Suppressor macrophage treated with lipopolysaccharide for 1 hour (primary cell): ENCODE measurements around the gene WDR44.
"Not testable (repeated sequence)": the region's sequence is repeated elsewhere in the genome, so short reads cannot be mapped to it uniquely, and the experiment has no call there.

Source experiments
- DNase-seq, 3 donors: peaks; one replicate each; pipeline ENCODE4 v3.0.0-alpha.2; 2020 to 2022

WDR44 gene

DNA sequence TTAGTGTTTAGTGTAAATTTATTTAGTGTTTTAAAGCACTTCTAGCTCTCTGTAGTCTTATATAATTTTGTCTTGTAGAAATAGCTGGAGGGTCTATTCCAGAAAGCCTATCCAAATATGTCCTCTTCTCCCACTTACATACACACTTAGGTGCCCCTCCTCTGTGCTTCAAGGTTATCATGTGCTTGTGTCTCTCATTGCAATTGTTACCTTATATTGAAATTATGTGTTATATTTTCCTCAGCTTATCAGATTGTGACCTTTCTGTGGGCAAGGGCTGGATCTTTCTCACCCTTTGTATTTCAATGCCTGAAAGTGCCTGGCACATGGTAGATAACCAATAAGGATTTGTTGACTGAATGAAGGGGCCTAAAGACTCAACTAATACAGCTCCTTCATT, 18.4 kb downstream of the WDR44 start:
- no peak for DNase-seq

DNA sequence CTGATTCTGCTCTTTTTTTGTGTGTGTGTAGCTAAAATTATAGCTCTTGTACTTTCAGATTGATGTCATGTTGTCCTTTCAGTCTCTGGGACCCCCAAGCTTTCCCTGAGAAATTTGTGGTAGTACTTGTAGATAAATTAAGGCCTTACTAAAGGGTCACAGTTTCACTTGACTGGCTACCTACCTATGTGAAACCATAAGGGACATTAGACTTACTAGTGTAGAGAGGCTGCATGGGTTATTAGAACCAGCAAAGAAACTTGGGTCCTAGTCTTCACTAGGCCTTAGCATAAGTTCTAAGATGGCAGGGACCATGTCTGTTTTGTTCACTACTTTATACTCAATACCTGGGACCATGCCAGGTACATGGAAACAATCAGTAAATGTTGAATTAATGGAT, 21.4 kb downstream of the WDR44 start:
- no peak for DNase-seq

DNA sequence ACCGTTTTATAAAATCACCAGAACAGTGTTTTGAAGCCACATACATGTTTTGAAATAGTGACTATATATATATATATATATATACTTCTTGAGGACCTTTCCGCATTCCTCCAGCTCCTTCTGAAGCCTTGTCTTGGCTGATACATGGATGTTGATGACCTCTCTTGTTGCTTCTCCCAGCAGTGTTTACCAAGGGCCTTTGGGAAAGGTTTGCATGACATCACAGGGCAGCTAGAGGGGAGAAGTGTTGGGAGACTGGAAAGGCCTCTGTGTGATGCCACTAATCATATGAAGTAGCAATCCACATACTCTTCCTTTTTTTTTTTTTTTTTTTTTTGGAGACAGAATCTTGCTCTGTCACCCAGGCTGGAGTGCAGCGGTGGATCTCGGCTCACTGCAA, 22.5 kb downstream of the WDR44 start:
- no peak for DNase-seq

DNA sequence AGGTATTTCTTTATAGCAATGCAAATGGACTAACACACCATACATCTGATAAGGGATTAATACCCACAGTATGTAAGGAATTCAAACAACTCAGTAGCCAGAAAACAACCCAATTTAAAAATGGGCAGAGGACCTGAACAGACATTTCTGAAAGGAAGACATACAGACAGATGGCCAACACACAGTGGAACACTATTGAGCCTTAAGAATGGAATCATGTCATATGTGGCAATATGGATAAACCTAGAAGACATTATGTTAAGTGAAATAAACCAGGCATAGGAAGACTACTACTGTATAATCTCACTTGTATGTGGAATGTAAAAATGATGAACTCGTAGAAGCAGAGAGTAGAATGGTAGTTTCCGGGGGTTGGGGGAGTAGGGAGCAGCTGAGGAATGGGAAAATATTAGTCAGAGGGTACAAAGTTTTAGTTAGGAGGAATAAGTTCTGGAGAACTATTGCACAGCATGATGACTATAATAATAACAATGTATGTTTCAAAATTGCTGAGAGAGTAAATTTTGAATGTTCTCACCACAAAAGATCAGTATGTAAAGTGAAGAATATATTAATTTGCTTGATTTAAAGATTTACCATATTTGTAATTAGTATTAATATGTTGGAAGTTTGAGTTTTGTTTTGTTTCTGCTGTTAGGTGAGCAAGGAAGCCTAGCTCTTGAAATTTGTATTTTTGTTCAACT, 25.2 kb downstream of the WDR44 start:
- DNase-seq = no peak

DNA sequence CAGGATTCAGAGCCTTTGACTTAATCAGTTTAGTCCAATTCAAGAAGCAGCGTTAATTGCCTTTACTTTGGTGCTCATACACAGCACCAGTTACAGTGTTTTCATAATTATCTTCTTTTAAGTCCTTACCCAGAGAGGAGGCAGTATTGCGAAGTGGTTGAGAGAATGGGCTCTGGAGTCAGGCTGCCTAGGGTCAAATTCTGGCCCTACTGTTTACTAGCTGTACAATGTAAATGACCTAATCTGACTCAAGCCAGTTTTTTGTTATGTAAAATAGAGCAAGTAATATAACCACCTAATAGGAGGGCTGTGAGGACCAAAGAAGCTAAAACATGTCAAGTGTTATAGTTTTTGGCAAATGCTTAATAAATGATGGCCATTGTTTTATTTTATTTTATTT, 27.6 kb downstream of the WDR44 start:
- DNase-seq = no peak

DNA sequence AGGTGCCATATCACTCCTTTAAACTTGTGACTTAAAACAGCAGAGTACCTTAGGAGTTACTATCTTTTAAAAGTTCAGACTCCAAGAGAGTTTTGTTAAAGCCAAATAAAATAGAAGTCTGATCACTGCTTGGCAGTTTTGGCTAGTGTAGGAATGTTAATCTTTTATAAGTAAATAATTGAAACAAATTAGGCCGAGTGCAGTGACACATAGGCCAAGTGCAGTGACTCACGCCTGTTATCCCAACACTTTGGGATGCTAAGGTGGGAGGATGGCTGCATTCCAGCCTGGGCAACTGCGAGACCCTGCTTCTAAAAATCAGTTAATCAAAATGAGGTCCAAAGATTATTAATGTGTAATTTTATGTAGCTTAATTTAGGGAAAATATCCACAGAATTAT, 37.2 kb downstream of the WDR44 start:
- DNase-seq = no peak

DNA sequence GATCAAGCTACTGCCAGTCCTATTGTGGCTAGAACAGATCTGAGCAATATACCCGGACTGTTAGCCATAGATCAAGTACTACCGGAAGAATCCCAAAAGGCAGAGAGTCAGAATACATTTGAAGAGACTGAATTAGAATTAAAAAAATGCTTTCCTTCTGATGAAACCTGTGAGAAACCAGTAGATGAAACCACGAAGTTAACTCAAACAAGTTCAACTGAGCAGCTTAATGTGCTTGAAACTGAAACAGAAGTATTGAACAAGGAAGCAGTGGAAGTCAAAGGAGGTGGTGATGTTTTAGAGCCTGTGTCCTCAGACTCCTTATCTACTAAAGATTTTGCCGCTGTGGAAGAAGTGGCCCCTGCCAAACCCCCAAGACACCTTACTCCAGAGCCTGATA, 46.8 kb downstream of the WDR44 start:
- no peak for DNase-seq

DNA sequence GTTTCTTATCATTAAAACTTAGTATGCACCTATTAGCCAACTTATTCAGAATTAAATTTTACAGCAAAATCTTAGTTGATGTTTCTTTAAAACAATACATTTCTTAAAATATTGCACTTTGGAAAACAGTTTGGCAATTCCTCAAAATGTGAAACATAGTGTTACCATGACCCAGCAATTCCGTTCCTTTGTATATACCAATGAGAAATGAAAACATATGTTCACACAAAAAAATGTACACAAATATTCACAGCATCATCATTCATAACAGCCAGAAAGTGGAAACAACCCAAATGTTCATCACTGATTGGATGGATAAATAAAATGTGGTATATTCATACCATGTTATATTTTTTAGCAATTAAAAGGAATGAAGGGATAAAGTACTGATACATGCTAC, 50.2 kb downstream of the WDR44 start:
- no peak for DNase-seq

DNA sequence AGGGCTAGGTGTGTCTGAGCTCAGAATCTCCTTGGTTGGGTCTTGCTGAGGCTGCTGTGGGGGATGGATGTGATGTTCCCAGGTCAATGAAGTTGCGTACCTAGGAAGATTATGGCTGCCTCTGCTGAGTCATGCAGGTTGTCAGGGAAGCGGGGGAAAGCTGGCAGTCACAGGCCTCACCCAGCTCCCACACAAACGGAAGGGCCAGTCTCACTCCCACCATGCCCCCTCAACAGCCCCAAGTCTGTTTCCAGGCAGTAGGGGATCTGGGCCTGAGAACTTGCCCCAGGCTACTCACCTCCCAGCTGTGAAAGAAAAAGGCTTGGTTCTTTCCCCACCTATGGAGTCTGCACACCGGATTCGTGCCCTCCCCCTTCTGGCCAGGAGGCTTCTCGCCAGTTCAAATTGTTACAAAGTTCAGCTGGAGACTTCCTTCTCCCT, 72.9 kb downstream of the WDR44 start:
- no peak for DNase-seq

DNA sequence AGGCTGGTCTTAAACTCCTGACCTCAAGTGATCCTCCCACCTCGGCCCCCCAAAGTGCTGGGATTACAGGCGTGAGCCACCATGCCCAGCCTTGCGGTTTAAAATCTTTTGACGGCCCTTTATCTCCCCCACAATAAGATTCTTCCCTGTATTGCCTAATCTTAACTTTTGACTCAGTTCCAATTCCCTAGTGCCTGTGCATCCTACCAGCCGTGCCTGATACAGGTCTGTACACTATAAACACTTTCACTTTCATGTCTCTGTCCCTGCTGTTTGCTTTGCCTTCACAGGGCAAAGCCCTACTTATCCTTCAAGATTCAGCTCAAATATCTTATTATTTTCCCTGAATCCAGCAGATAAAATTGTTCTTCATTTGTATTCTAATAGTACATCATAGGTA, 74.6 kb downstream of the WDR44 start:
- DNase-seq = peak in 1 of 3 donors; percentile 1

DNA sequence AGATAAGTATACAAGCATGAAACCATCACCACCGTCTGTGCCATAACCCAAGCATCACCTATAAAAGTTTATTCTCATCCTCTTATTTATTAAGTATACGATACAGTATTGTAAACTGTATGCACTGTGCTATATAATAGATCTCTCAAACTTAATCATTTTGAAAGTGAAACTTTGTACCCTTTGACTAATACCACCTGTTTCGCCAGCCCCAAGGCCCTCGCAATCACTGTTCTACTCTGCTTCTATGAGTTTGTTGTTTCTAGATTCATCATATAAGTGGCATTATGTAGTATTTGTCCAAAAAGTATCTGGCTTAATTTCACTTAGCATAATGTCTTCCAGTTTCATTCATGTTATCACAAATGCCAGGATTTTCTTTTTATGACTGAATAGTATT, 77.7 kb downstream of the WDR44 start:
- no peak for DNase-seq

DNA sequence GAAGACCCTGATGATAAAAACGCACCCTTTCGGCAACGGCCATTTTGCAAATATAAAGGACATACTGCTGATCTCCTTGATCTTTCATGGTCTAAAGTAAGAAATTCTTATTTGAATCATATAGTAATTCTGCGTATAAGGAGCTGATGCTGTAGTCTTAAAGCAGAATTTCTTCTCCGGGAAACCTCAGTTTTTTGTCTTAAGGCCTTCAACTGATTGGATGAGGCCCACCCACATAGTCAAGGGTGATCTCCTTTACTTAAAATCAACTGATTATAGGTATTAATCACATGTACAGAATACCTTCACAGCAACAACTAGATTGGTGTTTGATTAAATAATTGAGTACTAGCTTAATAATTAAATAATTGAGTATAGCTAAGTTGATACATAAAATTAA, 86.9 kb downstream of the WDR44 start:
- no peak for DNase-seq

DNA sequence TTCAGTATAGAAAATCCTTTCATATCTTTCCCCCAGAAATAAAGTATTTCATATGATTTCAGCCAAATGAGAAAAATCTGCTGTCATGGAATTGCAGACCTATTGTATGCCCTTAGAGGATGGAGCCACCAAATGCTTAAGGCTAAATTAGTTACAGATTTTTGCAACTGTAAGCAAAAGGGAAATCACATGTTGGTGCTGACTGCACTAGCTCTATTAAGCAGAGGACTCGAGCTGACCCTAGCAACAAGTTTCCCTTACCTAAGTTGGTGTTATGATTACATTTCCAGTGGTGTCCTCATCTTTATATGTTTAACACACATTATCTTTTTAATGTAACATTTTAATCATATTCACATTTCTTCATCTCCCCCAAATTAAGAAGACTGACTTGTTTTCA, 91.4 kb downstream of the WDR44 start:
- peak in 1 of 3 donors; percentile 8 for DNase-seq

DNA sequence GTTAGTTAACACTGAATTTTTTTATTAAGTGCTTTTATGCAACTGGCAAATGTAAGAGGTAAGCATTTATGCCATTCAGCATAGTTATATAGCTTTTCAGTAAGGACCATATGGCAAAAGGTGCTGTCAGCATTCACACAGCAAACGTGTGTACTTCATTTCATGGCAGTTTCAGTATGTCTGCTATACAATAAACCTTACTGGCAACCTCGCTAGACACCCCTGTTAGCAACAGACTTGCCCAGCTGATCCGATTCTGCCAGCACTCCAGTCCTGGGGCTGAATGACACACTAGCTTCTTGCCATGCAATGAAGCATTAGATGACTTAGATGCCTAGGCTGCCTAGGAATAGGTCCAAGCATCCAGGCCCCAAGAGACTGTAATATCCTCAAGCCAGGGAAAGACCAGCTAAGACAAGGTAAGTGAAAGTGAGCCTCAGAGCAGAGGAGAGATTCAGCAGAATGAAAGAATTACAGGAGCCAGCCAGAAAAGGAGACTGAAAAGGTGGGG, 102.4 kb downstream of the WDR44 start:
- DNase-seq = no peak

DNA sequence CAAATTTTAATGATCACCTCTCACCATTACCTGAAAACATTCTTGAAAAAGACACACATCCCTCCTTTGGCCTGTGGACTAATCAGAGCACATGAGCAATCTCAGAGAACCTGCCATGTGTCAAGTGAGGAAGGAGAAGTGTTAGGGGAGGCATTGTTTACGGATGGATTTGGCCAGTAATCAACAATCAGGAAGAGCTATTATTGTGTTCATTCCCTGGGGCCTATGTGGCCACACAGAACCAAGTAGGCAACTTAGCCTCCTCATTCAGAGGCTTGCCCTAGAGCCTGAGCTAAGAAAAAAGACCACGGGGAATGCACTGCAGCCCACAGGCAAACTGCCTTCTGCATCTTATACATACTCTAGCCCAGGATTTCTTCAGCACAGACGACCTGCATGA, 109.1 kb downstream of the WDR44 start:
- DNase-seq = no peak

DNA sequence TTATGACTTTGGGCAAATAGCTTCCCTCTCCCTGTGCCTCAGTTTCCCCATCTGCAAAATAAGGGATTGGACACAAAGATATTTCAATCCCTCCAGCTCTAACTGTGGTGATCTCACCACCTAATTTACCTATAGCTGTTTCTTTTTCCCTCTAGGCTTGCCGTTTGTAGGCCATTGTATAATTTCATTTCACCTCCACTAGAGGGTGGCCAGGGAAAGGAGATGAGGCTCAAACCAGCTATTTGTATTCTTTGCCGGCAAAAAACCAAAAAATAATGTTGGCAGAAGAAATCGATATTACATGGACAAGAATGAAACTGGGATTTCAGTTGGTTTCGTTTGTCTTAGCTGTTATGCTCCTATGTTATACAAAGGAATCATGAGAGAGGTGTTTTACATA, 113.6 kb downstream of the WDR44 start:
- DNase-seq = peak; percentile 44 to 49 (median 47)

DNA sequence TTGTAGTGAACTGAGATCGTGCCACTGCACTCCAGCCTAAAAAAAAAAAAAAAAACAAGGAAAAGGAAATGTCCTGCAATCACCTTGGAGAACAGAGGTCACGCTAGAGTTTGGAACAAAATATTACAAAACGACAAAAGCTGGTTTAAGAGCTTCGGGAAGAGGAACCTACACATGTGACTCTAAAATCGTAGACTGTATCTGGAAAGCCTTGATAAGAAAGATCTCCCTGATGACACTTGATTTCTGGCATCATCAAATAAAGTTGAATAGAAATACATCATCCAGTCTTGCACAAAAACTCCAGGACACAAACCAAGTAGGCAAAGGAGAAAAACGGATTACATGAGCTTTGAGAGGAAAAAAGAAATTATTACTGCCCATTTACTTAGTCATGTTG, 118.6 kb downstream of the WDR44 start:
- DNase-seq = peak; percentile 15 to 28 (median 24)

DNA sequence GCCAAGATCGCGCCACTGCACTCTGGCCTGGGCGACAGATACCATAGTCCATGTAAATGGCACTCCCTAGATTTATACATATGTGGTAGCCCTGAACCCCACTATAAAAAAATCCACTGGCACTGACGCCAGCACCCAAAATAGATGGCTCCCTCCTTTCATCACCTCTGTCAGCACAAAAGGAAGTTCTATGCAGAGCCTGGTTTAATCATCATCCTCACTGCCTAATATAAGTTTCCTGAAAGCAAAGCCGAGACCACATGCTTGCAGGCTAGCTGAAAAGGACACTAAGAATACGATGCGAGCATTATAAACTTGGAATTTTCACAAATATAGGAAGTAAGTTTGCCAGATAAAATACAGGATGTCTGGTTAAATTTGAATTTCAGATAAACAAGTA, 122.2 kb downstream of the WDR44 start:
- peak; percentile 19 to 51 (median 47) for DNase-seq

DNA sequence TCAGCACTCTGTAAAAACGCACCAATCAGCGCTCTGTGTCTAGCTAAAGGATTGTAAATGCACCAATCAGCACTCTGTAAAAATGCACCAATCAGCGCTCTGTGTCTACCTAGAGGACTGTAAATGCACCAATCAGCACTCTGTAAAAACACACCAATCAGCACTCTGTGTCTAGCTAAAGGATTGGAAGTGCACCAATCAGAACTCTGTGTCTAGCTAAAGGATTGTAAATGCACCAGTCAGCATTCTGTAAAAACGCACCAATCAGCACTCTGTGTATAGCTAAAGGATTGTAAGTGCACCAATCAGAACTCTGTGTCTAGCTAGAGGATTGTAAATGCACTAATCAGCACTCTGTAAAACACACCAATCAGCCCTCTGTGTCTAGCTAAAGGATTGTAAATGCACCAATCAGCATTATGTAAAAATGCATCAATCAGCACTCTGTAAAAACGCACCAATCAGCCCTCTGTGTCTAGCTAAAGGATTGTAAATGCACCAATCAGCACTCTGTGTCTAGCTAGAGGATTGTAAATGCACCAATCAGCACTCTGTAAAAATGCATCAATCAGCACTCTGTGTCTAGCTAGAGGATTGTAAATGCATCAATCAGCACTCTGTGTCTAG, 124.9 kb downstream of the WDR44 start:
- DNase-seq = not testable (repeated sequence)

DNA sequence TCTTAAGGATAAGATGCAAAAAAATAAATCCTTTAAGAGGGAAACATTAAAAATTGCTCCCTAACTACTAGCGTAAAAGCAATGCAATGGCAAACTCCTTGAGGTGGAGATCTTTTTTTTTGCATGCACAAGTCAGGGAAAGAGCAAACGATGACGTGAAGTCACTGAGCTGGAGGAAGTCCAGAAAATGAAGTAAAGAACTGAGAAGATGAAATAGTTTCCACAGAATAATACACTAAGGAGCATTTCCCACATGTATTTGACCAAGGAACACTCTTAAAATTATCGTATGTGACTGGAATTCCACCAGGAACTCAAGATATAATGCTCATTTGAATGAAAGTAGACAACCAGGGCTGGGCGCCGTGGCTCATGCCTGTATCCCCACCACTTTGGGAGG, 128.7 kb downstream of the WDR44 start:
- DNase-seq = no peak

DNA sequence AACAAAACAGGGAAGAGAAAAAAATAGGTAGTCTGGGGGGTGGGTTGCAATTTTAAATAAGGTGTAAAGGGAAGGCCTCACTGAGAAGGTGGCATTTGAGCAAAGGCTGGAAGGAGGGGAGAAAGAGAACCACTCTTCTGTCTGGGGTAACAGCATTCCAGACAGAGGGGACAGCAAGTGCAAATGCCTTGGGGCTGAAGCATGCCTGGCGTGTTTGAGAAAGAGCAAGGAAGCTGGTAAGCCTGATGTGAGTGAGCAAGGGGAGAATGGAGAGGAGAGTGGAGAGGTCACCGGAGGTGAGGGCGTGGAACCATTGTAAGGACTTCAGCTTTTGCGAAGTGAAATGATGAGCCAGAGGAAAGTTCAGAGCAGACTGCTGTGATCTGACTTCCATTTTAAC, 130.0 kb downstream of the WDR44 start:
- no peak for DNase-seq

DNA sequence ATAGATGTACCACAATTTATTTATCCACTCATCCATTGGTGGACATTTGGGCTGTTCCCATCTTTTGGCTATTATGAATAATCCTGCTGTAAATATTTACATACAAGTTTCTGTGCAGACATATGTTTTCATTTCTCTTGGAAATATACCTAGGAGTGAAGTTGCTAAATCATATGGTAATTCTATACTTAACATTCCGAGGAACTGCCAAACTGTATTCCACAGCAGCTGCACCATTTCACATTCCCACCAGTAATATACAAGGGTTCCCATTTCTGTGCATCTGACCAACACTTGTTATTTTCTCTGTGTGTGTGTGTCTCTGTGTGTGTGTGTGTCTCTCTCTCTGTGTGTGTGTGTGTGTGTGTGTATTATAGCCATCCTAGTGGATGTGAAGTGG, 134.3 kb downstream of the WDR44 start:
- DNase-seq = no peak

DNA sequence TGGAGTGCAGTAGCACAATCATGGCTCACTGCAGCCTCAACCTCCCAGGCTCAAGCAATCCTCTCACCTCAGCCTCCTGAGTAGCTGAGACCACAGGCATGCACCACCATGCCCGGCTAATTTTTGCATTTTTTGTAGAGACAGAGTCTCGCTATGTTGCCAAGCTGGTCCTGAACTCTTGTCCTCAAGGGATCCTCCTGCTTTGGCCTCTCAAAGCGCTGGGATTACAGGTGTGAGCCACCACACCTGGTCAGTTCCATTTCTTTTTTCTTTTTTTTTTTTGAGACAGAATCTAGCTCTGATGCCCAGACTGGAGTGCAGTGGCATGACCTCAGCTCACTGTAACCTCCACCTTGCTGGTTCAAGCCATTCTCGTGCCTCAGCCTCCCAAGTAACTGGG, 136.5 kb downstream of the WDR44 start:
- not testable (repeated sequence) for DNase-seq

DNA sequence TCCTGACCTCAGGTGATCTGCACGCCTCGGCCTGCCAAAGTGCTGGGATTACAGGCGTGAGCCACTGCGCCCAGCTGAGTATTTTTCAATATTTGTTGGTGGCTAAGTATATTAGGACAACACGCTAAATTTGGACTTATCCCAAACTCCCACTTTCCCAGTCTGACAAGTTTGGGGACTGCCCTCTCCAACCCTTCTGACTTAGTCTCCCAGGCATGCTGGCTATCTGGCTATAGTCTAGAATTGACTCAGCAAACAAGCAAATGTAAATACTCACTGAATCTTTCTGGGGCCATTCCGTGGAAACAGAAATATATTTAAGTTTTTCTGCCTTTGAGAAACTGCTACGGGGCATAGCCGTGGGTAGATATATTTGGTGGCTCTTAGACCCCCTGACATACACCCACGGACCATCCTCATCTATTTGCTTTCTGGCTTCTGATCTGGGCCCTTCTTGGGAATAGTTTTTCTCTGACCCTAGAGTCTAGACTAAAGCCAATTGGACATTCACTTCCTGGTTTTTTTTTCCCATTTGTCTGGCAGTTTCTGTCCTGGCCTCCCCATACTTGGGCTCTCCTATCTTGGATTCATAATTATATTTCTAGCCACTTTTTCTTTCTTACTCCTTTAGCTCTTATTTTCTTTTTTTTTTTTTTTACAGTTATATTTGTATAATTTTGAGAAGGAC, 138.5 kb downstream of the WDR44 start:
- no peak for DNase-seq
